HG03159 (cell line): ENCODE data around the gene SCN9A.
"Not testable (repeated sequence)": the region's sequence is repeated elsewhere in the genome, so short reads cannot be mapped to it uniquely, and the experiment has no call there.

Experiments
- ATAC-seq: cut with Tn5 transposase; IDR thresholded peaks from one replicate; pipeline ENCODE4 v1.9.1; 2021; ENCODE audit warnings: mild to moderate bottlenecking, moderate library complexity; ENCODE audit not compliant: unreplicated experiment

Gene SCN9A

DNA sequence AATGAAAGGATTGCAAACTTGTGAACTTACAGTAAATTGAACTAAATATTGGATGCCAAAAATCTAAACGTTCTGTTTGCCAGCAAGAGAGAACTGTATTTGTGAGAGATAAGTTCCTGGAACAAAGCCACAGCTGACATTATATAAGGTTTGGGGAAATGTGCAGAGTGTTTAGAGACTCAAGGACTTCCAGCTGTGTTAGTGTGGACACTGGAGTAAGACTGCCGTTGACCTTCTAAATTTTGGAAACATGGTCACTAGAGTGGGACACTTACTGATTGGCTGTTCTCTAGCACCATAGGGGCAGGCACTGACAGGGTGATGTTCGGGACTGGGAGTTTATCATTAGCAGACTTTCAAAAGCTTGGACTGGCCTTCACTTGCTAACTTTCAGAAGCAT, 40.5 kb downstream of the SCN9A start:
- no peak for ATAC-seq

DNA sequence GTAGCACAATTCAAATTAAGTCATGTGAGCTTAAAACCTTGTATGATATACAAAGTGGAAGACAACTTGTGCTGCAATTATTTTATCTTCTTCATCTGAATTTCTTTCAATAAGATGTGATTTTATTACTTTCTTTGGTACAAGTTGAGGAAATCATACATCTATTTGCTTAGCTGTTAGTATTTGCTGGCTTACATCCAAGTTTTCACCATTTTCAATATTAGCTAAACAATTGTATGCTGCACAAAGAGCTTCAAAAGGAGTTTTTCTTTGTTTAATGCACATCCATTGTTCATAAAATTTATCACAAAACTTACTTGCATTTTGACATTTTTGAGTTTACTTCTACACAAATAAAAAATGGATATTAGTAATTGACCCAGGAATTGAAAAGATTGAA, 40.9 kb downstream of the SCN9A start:
- ATAC-seq = no peak

DNA sequence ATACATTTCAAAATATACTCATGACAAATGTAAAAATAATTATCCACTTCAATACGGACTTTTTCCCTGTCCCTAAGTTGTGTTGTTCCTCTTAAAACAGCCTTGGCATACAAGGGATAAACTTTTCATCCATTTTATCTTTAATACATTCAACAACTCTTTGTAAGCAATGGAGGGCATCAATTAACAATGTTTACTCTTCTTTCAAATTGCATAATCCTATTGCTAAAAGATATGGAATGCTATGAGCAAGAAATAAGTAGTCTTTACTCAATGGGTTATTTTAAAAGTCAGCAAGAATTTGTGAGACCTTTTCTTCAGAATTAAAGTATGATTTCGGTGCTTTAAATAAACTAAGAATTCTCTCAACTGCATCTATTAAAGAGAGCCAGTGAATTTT, 41.9 kb downstream of the SCN9A start:
- no peak for ATAC-seq

DNA sequence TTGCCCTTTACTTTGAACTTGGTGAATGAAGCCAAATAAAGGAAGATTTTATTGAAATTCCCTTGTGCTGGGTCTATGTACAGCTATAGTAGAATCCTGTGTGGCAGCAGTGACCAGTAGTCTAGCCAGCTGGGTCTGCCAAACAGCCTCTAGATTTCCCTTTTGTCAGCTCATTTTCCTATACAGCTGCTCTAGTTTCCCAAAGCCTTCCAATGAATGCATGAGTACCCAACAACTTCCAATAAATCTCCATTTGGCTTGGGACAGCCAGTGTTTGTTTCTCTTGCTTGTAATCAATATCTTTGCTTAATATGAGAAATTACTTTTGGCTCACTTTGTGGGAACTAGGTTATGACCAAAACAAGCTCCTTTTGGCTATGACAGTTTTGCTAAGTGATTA, 43.6 kb downstream of the SCN9A start:
- no peak for ATAC-seq

DNA sequence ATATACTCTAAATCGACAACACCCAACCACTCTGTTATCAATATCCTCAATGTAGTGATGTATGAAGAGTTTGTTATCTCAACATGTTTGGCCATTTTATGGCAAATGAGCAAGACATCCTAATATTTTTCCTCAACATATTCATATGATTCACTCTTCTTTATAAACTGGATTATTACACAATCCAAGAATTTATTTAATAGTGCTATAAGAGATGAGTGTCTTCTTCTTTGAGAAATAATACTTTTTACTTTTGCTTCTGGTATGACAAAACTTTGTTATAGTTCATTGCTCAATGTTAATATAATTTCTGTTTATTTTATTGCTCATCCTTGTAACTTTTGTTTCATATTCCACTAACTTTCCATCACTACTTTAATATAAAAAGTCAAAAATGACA, 44.3 kb downstream of the SCN9A start:
- ATAC-seq = no peak

DNA sequence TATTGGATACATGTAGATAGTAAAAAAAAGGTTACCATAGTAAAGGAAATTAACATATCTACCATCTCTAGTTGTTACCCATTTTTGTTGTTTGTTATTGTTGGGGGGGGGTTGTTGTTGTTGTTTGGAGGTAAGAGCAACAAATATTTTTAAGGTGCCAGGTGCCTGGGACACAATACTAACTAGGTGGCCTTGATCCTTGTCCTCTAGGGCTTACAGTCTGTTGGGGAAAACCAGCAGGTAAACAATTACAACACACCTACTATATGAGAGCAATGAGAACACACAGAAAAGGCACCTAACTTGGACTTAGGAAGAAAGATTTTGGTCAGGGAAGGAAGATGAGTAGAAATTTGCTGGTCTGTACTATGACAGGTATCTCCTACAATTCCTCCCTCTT, 46.3 kb downstream of the SCN9A start:
- ATAC-seq = no peak

DNA sequence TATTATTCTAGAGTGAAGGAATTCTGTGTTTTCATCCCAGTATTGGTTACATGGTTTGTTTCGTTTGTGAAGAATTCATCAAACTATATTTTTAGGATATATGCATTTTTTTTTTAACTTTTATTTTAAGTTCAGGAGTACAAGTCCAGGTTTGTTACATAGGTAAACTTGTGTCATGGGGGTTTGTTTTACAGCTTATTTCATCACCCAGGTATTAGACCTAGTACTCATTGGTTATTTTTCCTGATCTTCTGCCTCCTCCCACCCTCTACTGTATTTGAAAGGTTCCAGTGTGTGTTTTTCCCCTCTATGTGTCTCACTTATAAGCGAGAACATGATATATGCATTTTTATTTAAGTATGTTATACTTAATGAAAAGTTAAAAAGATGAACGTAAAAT, 47.6 kb downstream of the SCN9A start:
- no peak for ATAC-seq

DNA sequence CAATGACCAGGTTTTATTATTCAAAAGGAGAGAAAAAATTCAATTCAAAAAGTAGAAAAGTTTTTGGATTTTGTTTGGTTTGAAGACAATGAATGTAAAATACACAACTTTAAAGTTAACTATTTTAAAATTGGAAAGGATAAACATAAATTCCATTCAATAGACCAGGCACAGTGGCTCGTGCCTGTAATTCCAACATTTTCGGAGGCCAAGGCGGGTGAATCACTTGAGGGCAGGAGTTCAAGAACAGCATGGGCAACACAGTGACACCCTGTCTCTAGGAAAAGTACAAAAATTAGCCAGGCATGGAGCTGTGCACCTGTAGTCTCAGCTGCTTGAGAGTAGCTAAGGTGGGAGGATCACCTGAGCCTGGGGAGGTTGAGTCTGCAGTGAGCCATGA, 54.7 kb downstream of the SCN9A start:
- ATAC-seq = no peak

DNA sequence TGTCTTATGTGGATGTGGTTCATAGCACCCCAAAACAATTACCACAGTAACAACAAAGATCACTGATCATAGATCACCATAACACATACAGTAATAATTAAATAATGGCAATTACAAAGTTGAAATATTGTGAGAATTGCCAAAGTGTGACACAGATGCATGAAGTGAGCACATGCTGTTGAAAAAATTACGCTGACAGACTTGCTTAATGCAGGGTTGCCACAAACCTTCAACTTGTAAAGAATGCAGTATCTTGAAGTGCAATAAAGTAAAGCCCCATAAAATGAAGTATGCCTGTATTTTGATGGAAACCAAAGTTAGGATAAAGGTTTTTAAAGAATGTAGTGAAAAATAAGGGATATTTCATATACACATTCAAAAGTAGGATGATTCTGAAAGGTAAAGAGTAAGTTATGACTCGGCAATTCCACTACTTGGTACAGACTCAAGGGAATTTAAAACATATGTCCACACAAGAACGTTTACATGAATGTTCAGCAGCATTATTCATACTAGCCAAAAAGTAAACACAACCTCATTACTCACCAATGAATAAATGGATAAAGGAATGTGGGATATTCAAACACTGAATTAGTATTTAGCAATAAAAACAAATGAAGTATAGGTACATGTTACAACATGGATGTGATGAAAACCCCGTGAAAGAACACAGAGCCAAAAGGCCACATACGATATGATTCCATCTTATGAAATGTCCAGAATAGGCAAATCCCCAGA, 61.6 kb downstream of the SCN9A start:
- no peak for ATAC-seq

DNA sequence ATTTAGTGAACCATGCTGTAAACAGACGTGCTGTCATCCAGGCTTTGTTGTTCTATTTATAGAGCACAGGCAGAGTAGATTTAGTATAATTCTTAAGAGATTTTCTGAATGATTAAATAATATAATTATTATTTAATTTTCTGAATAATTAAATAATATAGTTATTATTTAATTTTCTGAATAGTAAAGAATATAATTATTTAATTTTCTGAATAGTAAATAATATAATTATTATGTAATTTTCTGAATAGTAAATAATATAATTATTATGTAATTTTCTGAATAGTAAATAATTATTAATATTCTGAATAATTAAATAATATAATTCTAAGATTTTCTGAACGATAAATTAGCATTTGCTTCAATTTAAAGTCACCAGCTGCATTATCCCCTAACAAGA, 62.9 kb downstream of the SCN9A start:
- ATAC-seq = not testable (repeated sequence)

DNA sequence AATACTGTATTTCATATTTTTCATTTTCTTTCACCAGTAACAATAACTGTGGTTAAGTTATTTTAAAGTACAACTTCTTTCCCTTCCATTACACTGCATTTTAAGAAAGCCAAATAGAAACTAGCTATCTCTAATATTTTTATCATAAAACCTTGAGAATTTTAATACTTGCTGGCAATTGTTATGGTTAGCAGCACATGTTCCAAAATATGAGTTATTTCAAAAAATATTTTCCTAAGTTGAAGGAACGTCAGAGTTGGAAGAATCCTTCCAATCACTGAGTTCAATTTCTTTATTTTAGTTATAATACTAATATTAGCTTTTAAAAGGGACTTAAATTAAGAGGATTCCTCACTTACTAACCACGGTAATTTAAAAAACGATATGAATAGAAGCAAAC, 68.4 kb downstream of the SCN9A start:
- no peak for ATAC-seq

DNA sequence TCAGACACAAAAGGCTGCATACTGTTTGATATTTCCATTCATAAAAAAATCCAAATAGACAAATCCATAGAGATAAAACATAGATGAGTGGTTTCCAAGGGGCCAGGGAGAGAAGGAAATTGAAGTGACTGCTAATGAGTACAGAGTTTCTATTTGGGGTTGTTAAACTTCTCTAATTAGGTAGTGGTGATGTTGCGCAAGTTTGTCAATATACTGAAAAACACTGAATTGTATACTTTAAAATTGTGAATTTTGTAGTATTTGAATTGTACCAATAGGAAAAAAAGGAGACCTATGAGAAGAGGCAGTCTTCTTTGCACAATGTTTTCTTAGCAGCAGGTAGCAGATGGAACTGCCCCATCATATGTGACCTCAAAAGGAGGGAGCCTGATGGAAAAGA, 71.1 kb downstream of the SCN9A start:
- ATAC-seq = no peak

DNA sequence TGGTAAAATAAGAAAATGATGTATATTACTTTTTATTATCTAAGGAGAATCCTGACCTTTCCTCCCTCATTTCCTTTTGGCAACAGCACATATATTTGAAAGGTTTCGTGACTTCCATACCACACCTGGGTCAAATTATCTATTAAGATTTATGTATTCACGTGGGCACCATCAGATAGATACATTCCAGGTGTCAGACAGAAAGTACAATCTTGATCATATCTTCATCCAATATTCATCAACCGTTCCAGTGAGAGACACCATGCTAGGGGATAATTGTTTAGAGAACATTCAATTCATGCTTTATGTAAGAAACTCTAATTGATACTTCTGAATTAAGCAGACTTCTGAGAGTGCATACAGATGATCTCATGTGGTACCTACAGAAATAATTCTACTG, 73.7 kb downstream of the SCN9A start:
- no peak for ATAC-seq

DNA sequence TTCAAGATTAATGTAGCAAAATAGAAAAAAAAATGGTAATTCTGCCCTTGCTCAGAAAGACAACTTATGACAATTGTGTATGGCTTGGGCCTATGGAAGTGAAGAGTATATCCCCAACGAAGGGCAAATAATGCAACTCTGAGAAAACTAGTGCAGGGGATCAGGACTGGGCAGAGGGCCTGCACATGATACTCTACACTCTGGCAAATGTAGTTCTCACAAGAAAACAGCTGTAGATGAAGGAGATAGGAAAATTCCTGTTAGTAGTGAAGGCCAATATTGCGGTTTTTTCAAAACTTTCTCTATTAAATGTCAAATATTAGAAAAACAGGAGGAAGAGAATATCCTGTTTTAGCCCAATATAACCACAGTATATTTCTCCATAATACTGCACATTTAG, 77.8 kb downstream of the SCN9A start:
- ATAC-seq = no peak

DNA sequence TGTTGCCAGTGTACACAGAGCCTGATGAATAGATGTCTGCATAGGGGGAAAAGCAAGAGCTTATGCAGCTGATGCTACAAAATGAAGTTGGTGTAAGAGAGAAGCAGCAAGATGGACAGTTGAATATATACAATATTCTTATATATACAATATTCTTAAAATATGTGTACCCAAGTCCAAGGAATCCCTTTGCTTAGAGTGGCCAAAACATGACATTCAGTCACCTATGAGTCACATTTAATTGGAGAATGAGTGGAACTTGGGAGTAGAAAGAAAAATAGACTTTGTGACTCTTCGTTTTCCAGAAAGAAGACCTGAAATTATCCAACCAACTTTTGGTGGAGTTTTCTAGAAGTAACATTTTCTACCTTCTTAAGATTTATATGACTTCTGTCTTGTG, 81.8 kb downstream of the SCN9A start:
- ATAC-seq = no peak

DNA sequence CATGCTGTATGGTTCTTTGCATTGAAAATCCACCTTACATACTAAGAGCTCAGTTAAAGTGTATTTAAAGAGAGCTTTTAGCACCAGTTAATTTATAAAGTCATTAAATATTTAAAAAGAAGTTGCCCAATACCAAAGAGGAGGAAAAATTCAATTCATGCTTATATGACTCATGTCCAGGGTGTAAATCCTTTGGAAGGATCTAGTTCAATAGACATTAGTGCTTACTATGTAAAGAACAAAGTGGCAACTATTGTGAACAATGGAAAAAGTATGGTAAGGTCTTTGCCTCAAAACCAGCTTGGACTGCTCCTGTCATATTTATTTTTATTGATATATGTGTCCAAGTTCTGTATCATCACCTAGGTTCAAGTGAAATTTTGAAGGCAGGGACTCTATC, 90.5 kb downstream of the SCN9A start:
- ATAC-seq = no peak

DNA sequence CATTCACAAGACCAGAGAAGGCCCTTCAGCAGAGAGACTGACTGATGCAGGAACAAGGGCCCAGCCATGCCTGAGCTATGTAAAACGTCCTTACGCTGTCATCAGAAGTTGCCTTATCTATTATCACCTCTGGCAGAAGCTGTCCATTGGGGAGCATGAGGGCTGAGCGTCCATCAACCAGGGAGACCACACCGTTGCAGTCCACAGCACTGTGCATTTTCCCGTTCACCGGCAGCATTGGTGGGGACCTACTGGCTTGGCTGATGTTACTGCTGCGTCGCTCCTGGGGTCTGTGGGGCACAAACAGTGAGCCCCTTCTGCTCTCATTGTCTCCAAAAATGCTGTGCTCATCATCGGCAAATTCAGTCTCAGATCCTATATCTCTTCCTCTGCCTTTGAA, 91.4 kb downstream of the SCN9A start:
- no peak for ATAC-seq

DNA sequence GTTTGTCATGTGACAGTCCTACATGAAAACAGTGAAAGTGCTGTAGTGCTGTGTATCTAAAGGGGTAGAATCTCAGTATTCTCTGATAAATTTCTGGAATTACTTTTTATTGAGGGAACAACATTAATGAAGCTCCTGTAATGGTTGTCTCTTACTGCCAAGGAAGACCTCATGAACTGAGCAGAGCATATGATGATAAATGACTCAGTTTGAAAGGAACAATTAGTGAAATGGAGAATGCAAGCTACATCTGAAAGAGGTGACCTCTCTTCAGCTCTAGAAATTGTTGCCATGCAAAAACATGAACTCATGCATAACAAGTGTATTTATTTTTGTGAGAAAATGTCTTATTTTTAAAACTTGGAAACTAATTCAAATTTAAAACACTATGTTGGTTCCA, 93.6 kb downstream of the SCN9A start:
- ATAC-seq = no peak

DNA sequence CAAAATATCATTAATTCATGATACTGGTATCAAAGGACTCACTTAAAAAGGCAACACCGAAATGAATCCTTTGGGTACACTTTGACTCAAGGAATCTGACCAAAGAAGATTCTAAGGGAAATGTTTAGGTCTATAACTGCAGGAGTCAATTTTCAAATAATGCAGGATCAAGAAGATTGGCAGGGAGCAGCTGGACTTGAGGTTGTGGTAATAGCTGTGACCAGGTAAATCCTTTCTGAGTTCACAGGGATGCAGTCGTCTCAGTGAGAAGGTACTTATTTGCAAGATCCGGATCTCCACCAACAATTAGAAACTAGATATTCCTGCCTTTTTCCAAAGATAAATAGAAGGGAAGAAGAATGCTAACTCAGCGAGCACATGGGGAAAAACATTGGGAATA, 96.9 kb downstream of the SCN9A start:
- ATAC-seq = no peak

DNA sequence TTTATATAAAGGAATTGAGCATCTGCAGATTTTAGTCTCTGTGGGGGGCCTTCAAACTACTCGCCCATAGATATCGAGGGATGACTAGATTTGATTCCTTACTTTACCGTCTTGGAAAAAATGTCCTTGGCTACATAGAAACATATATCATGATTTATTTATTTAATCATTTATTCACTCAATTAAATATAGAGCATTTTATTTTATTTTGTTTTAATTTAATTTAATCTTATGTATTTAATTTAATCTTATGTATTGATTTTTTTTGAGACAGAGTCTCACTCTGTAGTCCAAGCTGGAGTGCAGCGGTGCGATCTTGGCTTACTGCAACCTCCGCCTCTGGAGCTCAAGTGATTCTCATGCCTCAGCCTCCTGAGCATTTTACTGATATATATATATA, 105.4 kb downstream of the SCN9A start:
- ATAC-seq = no peak

DNA sequence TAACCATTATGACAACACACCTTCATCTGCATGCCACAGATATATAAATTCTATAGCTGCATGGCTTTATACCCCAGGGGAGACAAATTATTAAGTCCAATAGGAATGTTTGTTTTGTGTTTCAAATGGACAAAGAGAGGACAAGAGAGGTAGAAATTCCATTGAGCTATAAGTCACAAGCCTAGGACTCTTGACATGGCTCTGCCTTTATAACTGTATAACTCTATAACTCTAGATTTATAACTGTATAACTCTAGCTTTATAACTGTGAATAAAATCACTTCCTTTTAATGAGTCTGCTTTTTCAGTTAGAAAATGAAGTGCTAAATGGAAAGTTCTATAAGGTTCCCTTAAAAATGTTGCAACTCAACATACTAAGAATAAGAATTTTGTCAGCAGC, 106.4 kb downstream of the SCN9A start:
- no peak for ATAC-seq

DNA sequence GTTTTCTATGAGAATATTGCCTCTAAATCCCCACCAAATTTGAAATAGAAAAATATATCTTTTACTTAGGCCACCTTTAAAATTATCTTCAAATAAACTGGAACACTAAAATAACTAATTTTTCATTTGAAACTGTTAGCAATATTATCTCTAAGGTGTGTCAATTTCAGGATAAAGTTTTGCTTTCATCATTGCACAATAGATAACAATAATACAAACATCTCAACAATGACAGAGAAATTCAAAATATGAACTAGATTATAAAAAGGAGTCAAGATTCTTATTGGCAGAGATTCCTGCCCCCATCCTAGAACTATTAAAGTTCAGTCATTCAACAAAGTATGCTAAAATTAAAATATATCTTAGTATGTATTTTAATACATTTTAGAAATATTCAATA, 117.9 kb downstream of the SCN9A start:
- ATAC-seq = no peak

DNA sequence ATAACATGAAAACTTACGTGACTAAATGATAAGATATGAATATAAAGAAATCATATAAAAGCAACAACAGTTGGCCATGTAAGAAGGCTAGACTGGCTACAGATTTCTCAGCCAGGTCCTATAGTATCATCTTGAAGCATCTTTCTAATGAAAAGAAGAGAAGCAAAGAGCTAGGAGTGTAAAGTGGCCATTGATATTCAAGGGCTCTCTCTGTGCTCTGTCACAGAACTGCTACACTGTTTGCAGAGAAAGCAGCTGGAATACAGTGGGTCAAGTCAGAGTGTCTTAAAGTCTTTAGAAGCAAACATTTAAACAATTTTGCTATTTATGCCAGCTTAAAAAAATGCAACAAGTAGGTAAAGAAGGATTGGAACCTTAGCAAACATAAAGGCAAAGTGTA, 118.8 kb downstream of the SCN9A start:
- no peak for ATAC-seq
